Measurements from ENCODE around the gene NOX4. TPM values are rescaled to one million over a fixed set of nuclear protein-coding genes. Genes with fewer than 3 reads are reported as not detected.
"Not testable (repeated sequence)": the region's sequence is repeated elsewhere in the genome, so short reads cannot be mapped to it uniquely, and the experiment has no call there.

Gene NOX4
- total and polyA plus RNA-seq, 9 of the 15 experiments (the other 6 are each of a cell fraction or from before 2014, with no cell fraction given), result not detected

GRCh38 chr11:89408441-89408840, 82.7 kb downstream of the NOX4 start:
- BruUV-seq (replicated peaks); FAIRE-seq; H4K20me1 ChIP-seq (replicated peaks; ENCODE audit: control insufficient read depth, insufficient read depth, low read length); H3K36me3 ChIP-seq (ENCODE audit: control insufficient read depth, insufficient read depth, low read length); H3K79me2 ChIP-seq (ENCODE audit: control insufficient read depth, insufficient read depth, low read length); H3K9me1 ChIP-seq (ENCODE audit: control insufficient read depth, insufficient read depth, low read length); H3K4me3 ChIP-seq; intact Hi-C loops (cut with micrococcal nuclease); in situ Hi-C loops (cut with MboI); CTCF ChIA-PET (ENCODE audit: low intra/inter-chr PET ratio); H2AFZ ChIP-seq (ENCODE audit: low read depth, low read length); DNase-seq (ENCODE audit: extremely low read depth in 1 of 4, low spot score in 3 of 4); POLR2A ChIA-PET; H3K4me2 ChIP-seq (ENCODE audit: insufficient read depth, low read length); H3K27ac ChIP-seq (ENCODE audit: extremely low read depth, low read depth, low read length); H3K4me1 ChIP-seq (replicated peaks in 1 of 2; ENCODE audit: control insufficient read depth in 2 of 2, insufficient read depth in 2 of 2, low read length in 2 of 2); H3K9ac ChIP-seq (ENCODE audit: insufficient read depth in 1 of 2, low read depth in 2 of 2, low read length in 2 of 2); H3K9me3 ChIP-seq (replicated peaks; ENCODE audit: control insufficient read depth, insufficient read depth, low read depth, low read length); H3K27me3 ChIP-seq (ENCODE audit: control insufficient read depth in 2 of 2, insufficient read depth in 2 of 2, low read length in 2 of 2); ATAC-seq: not testable (repeated sequence)
- 0% methylated on average over 2 of the region's 2 CpGs for WGBS (ENCODE audit: insufficient coverage, low coverage, missing lambda C conversion rate)

GRCh38 chr11:89405629-89406028, 85.5 kb downstream of the NOX4 start:
- H3K4me1 ChIP-seq (replicated peaks in 1 of 2; ENCODE audit: control insufficient read depth in 2 of 2, insufficient read depth in 2 of 2, low read length in 2 of 2), result no peaks in the 10 kb centered on the region
- BruUV-seq (replicated peaks), result no TSS peak
- no peak overlapping the region for H3K9ac ChIP-seq (ENCODE audit: insufficient read depth in 1 of 2, low read depth in 2 of 2, low read length in 2 of 2)
- no peaks in the 10 kb centered on the region for H4K20me1 ChIP-seq (replicated peaks; ENCODE audit: control insufficient read depth, insufficient read depth, low read length)
- no peaks in the 10 kb centered on the region for H3K9me3 ChIP-seq (replicated peaks; ENCODE audit: control insufficient read depth, insufficient read depth, low read depth, low read length)
- 0% methylated on average over 1 of the region's 1 CpG for WGBS (ENCODE audit: insufficient coverage, low coverage, missing lambda C conversion rate)
- in situ Hi-C loops (cut with MboI) (no loop called here), intact Hi-C loops (cut with micrococcal nuclease) (no loop called here)
- TF ChIP-seq RBFOX2 (IDR thresholded peaks at IDR 0.05; ENCODE audit: low read depth, low read length) (no peak), ZNF165 (CRISPR knock-in tag; IDR thresholded peaks at IDR 0.05; ENCODE audit: borderline replicate concordance) (no peak), FOS (IDR thresholded peaks at IDR 0.05; ENCODE audit: extremely low read depth, insufficient read length) (no peak), ZNF263 (CRISPR knock-in tag; IDR thresholded peaks at IDR 0.05; ENCODE audit: borderline replicate concordance) (no peak)
- H3K79me2 ChIP-seq (ENCODE audit: control insufficient read depth, insufficient read depth, low read length), result no peaks in the 10 kb centered on the region
- no peak for ATAC-seq
- no peaks in the 10 kb centered on the region for H3K27me3 ChIP-seq (ENCODE audit: control insufficient read depth in 2 of 2, insufficient read depth in 2 of 2, low read length in 2 of 2)
- no peak overlapping the region for H3K4me3 ChIP-seq
- no peaks in the 10 kb centered on the region for H3K9me1 ChIP-seq (ENCODE audit: control insufficient read depth, insufficient read depth, low read length)
- DNase-seq (ENCODE audit: extremely low read depth in 1 of 4, low spot score in 3 of 4), result no peak
- no peak overlapping the region for H2AFZ ChIP-seq (ENCODE audit: low read depth, low read length)
- ChIA-PET POLR2A (no interaction called here), CTCF (ENCODE audit: low intra/inter-chr PET ratio) (no interaction called here)
- H3K27ac ChIP-seq (ENCODE audit: extremely low read depth, low read depth, low read length), result no peak overlapping the region
- H3K4me2 ChIP-seq (ENCODE audit: insufficient read depth, low read length), result no peak overlapping the region
- no peaks in the 10 kb centered on the region for H3K36me3 ChIP-seq (ENCODE audit: control insufficient read depth, insufficient read depth, low read length)
- no peak for FAIRE-seq

Data from K562 (cell line).